Measurements from ENCODE around the gene ANKS1B. TPM values are rescaled to one million over a fixed set of nuclear protein-coding genes. Genes with fewer than 3 reads are reported as not detected.
"Not testable (repeated sequence)": the region's sequence is repeated elsewhere in the genome, so short reads cannot be mapped to it uniquely, and the experiment has no call there.

Gene ANKS1B
- polyA plus RNA-seq, 12 donors = 1.5 to 4.0 (median 2.7) TPM; not detected in 2

DNA sequence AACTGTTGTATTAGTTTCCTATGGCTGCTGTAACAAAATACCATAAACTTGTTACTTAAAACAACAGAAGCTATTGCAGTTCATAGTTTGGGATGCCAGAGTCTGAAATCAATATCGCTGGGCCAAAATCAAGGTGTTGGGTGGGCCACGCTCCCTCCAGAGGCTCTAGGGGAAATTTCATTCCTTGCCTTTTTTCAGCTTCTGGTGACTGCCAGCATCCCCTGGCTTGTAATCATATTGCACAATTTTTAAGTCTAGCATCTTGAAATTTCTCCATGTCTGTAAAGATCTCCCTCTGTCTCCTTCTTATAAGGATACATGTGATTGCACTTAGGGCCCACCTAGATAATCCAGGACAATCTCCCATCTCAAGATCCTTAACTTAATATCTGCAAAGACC, 386.0 kb downstream of the ANKS1B start:
- no peak for DNase-seq

DNA sequence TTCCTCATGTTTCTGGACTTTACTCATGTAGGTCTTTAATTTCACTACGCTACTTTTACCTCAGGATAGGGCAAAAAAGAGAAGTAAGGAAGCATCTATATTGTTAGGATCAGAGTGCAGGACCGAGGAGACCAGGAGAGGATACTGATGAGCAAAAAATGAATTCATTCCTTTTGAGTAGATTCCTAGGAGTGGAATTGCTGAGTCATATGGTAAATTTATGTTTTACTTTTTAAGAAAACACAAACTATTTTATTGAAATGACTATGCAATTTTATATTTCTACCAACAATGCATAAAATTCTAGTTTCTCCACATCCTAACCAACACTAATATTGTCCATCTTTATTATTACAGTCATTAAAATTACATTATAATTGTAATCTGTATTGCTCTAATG, 388.0 kb downstream of the ANKS1B start:
- DNase-seq = no peak

GRCh38 chr12:99577125-99577524, 407.6 kb downstream of the ANKS1B start:
- not testable (repeated sequence) for DNase-seq

- DNase-seq = no peak
Measured at GRCh38 chr12:99573980-99574379, 410.8 kb downstream of the ANKS1B start.

GRCh38 chr12:99567072-99567471, 417.7 kb downstream of the ANKS1B start:
- DNase-seq = no peak

DNA sequence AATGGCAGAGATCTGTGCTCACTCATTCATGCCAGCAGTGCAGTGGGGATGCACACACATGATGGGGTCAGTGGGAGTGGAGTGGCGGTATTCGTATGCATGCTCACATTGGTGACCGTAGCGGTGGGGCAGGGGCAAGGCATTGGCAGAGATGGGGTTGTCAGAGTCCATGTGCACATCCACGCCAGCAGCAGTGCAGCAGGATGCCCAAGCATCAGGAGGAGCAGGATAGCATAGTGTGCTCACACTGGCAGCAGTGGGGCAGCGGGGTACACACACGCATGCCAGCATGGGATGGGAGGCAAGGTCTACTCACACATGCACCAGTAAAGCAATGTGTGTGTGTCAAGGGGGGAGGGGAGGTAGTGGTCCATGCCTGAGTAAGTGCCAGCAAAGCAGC, 426.6 kb downstream of the ANKS1B start:
- no peak for DNase-seq

- no peak for DNase-seq
Measured at GRCh38 chr12:99553461-99553860, 431.3 kb downstream of the ANKS1B start.

DNA sequence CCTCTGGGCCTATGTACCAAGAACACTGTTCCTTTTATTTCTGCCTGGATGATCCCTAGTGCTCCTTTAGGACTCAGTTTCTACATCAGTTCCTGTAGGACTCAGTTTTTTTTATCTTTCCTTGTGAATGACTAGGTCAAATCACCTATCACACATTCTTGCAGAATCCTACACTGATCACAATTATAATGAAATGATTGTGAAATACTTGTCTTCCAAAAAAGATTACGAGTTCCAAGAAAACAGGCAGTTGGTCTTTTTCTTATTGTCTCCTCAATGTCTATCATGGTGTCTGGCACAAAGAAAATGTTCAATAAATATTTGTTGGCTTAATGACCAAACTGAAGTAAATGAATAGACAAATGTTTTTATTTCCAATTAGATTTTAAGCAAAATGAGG, 432.7 kb downstream of the ANKS1B start:
- DNase-seq = no peak

DNA sequence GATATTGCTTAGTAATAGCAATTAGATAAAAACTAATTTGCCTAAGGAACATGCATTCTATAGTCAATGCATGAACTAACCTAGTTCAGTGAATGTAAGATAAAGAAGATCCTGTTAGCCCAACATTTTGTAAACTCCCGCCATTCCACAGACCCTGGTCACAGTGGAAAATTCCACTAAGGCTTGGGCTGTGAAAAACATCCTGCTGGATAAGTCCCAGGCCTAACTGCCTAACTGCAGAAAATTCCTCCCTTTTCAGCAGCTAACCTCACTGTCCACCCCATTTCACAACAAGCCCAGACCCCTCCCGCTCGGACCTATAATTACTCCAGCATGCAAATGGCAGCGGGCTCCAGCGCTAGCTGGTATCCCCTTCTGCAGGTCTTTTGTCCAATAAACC, 435.1 kb downstream of the ANKS1B start:
- DNase-seq = no peak

DNA sequence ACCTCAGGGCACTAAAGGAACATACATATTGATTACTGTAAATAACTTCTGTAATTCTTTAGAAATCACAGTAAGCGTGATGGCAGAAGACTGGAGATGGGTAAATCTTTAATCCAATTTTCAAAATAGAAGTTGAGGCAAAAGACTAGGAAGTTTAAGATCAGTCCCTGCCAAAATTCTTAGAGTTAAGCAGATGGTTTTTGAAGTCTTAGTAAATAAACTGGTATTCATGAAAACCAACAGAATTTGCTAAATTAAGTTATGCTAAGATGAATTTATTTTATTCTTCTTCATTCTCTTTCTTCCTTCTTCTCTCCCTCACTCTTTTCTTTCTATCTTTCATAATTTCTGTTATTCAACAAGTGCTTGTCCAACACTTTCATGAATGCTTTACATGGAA, 435.5 kb downstream of the ANKS1B start:
- no peak for DNase-seq

- DNase-seq = no peak
Measured at GRCh38 chr12:99544457-99544856, 440.3 kb downstream of the ANKS1B start.

GRCh38 chr12:99529966-99530365, 454.8 kb downstream of the ANKS1B start:
- DNase-seq = no peak

DNA sequence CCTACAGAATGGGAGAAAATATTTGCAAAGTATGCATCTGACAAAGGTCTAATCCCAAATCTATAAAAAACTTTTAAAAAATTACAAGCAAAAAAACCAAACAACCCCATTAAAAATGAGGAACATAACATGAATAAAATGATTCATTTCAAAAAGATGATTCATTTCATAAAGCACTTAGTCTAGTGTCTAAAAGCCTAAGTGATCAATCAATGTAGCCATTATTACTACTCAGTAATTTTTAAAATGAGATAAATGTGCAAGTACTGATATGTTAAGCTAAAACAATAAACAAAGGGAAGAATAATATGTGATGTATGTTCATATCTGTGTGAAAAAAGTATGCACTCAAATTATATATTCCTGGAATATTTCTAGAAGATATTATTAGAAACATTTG, 456.3 kb downstream of the ANKS1B start:
- DNase-seq = no peak

- DNase-seq = no peak
Measured at GRCh38 chr12:99523853-99524252, 460.9 kb downstream of the ANKS1B start.

DNA sequence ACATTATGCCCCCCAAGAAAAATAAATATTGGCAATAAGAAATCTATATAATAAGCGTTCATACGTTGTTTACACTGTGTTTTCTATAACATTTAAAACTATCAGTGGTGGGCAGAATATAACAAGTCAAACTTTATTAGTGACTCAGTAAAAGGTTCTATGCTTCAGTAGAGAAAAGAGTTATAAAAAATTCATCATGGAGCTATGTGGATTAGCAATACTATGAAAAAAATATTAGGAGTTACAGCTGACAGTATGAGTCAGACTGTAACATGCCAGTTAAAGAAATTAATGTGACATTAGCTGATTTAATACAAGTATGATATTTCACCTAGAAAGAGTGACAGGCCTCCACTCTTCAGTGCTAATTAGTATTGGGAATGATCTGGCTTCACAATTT, 462.3 kb downstream of the ANKS1B start:
- no peak for DNase-seq

DNA sequence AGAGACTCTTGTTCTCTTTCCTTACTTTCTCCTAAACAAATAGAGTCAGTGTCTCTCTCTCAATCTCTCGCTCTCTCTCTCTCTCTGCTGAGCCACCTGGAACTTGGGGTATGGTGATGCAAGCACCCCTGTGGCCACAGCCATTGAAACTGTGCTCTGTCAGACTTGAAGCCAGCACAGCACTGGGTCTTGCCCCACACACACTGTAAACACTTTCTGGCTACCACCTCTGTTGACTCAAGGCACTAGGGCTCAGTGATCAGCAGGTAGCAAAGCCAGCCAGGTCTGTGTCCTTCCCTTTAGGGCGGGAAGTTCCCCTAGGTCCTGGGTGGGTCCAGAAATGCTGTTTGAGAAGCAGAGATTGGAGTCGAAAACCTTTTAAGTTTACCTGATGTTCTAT, 463.1 kb downstream of the ANKS1B start:
- DNase-seq = no peak

- no peak for DNase-seq
Measured at GRCh38 chr12:99513066-99513465, 471.7 kb downstream of the ANKS1B start.

- DNase-seq = no peak
Measured at GRCh38 chr12:99505805-99506204, 478.9 kb downstream of the ANKS1B start.

DNA sequence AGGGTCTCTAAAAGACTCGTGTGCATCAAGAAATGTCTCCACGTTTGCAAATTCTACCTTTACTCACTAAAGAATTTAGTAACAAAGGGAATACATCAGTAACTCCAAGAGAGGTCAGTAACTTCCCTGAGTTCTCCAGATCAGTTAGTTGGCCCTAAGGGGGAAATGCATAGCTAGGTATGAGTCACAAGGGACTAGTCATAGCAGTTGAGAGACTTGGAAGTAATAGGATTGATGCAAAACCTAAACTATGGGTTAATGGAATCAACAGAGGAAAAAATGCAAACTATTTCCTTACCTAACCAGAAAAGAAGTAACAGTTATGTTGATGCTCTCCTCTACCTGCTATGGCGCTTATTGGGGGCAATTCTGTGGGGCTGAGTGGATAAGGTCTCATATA, 486.0 kb downstream of the ANKS1B start:
- DNase-seq = no peak

DNA sequence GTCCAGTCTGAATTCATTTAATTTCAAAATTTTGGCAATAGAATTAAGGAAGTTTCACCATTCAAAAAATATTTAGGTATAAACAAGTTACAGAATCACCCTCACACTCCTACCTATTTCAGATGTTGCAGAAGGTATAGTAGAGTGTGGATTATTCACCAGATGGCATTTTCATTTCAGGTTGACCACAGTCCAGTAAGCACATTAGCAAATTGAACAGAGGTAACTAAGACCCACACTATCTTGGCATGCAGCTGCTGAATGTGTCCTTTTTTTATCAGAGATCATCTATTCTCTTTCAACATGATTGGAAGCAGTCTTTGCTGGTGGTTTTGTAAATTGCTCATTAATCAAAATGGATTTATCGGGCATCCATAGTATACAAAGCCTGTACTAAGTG, 488.9 kb downstream of the ANKS1B start:
- no peak for DNase-seq

- DNase-seq = no peak
Measured at GRCh38 chr12:99493197-99493596, 491.5 kb downstream of the ANKS1B start.

GRCh38 chr12:99486277-99486676, 498.5 kb downstream of the ANKS1B start:
- no peak for DNase-seq

- DNase-seq = no peak
Measured at GRCh38 chr12:99479149-99479548, 505.6 kb downstream of the ANKS1B start.

DNA sequence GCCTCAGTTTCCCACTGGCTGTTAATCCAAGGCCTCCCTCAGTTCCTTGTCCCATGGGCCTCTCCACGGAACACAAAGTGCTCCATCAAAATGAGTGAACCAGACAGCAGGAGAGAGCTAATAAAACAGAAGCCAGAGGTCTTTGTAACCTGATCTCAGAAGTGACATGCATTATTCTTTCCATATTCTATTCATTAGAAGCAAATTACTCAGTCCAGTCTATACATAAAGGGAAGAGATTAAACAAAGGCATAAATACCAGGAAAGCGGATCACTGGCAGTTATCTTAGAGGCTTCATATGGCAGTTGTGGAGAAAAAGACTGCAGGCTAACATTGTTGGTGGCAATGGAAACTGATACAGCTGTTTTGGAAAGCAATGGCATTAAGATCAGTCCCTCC, 507.8 kb downstream of the ANKS1B start:
- DNase-seq = no peak
